Peyer's patch (tissue), 4 donors: ENCODE data around the gene ICA1L. TPM values are rescaled to one million over a fixed set of nuclear protein-coding genes. Genes with fewer than 3 reads are reported as not detected.
A peak's percentile ranks its signal among the peaks of the same experiment; 100 is the strongest.

Source experiments
- DNase-seq, 3 donors: peaks; one replicate each; pipeline ENCODE4 v3.0.0-alpha.2; 2017 to 2019
- H3K27ac ChIP-seq, 4 donors: fragments of 200-600 bp; sonication (generic); one replicate each; pipeline ENCODE4 v1.5.1; 2016 to 2019
- H3K27me3 ChIP-seq, 2 donors: fragments of 200-600 bp; sonication (generic); one replicate each; pipeline ENCODE4 v1.5.1; 2019
- H3K36me3 ChIP-seq, 3 donors: fragments of 200-600 bp; sonication (generic); one replicate each; pipeline ENCODE4 v1.5.1; 2016 to 2019
- H3K4me1 ChIP-seq, 4 donors: fragments of 200-600 bp; sonication (generic); one replicate each; pipeline ENCODE4 v1.5.1; 2016 to 2019
- H3K4me3 ChIP-seq, 4 donors: fragments of 200-600 bp; sonication (generic); 1 replicate in 3 of 4; 2 replicates in 1 of 4; pipeline ENCODE4 v1.5.1; 2016 to 2019; ENCODE audit warnings: mild to moderate bottlenecking in 1 of 4
- H3K9me3 ChIP-seq, 4 donors: fragments of 200-600 bp; sonication (generic); one replicate each; pipeline ENCODE4 v1.5.1; 2016 to 2019; ENCODE audit warnings: mild to moderate bottlenecking in 1 of 4
- POLR2A ChIP-seq, 2 donors: fragments of 450-650 bp; IDR thresholded peaks; one replicate each; pipeline ENCODE4 v1.5.1; 2017; ENCODE audit warnings: antibody characterized with exemption in 2 of 2, mild to moderate bottlenecking in 2 of 2, moderate library complexity in 2 of 2
- total RNA-seq, 4 donors: library from RNA; depleted of rRNA; stranded (reverse); fragments of >200 nt; gene quantifications; one replicate each; pipeline ENCODE4 v1.1.0, GENCODE V29; 2016
- TF ChIP-seq, protein P1 (sequence below), 6 experiments: fragments of 450-650 bp in 4 of 6; fragments of 200-600 bp in 2 of 6; sonication (generic) in 1 of 6; IDR thresholded peaks; one replicate each; pipeline ENCODE4 v1.5.1; 2017 to 2019; ENCODE audit warnings: antibody characterized with exemption in 6 of 6, mild to moderate bottlenecking in 3 of 6, moderate library complexity in 1 of 6

ICA1L gene
- total RNA-seq, 4 donors from 2014 or later: 2.5 to 6.3 (median 4.9) TPM

DNA sequence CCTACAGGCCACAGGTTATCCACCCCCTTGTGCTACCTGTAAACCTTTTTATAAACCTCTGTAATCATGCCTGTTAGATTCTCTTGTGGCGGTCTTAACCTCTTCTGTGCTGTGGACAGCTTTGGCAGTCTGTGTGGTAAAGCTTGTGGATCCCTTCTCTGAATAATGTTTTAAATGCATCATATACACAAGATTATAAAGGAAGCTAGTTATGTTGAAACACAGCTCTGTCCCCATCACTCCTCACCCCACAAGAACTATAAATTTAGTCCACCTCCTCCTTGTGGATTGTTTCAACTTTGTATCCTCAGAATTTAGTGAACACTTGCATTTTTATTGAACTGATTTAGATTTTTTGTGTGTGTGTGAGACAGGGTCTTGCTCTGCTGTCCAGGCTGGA, 107.7 kb downstream of the ICA1L start:
- no peak overlapping the region for H3K27ac ChIP-seq
- no peak for TF ChIP-seq POLR2A (IDR thresholded peaks at IDR 0.05)
- TF ChIP-seq, protein P1, sequence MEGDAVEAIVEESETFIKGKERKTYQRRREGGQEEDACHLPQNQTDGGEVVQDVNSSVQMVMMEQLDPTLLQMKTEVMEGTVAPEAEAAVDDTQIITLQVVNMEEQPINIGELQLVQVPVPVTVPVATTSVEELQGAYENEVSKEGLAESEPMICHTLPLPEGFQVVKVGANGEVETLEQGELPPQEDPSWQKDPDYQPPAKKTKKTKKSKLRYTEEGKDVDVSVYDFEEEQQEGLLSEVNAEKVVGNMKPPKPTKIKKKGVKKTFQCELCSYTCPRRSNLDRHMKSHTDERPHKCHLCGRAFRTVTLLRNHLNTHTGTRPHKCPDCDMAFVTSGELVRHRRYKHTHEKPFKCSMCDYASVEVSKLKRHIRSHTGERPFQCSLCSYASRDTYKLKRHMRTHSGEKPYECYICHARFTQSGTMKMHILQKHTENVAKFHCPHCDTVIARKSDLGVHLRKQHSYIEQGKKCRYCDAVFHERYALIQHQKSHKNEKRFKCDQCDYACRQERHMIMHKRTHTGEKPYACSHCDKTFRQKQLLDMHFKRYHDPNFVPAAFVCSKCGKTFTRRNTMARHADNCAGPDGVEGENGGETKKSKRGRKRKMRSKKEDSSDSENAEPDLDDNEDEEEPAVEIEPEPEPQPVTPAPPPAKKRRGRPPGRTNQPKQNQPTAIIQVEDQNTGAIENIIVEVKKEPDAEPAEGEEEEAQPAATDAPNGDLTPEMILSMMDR (IDR thresholded peaks at IDR 0.05): no peak

DNA sequence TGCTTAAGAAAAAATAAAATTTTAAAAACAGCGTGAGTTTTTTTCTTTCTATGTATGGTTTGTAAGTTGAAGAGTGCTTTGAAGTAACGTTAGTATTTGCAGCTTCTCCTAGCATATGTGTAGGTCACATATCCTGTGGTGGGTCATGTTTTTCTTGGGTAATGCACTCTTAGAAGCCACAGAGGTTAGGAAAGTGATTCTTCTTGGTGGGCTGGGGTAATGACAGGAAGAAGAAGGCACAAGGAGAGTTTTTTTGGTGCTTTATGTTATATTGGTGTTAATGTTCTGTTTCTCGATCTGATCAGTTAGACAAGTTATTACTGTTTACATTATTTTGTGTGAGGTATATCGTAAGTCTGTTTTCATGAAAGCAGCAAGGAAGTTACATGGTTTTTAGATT, 109.0 kb downstream of the ICA1L start:
- peaks cover 0 to 22% (median 0%) of the 10 kb centered on the region in 3 donors for H3K36me3 ChIP-seq
- TF ChIP-seq, protein P1 (IDR thresholded peaks at IDR 0.05): no peak
- TF ChIP-seq POLR2A (IDR thresholded peaks at IDR 0.05): no peak
- H3K9me3 ChIP-seq: no peaks in the 10 kb centered on the region
- no peaks in the 10 kb centered on the region for H3K27me3 ChIP-seq
- no peak overlapping the region for H3K4me3 ChIP-seq
- H3K4me1 ChIP-seq: no peaks in the 10 kb centered on the region
- no peak for DNase-seq
- H3K27ac ChIP-seq: no peak overlapping the region

More for the DNA sequence above, 107.7 kb downstream of the ICA1L start:
- no peak for DNase-seq
- no peaks in the 10 kb centered on the region for H3K4me1 ChIP-seq
- H3K27me3 ChIP-seq: no peaks in the 10 kb centered on the region
- no peaks in the 10 kb centered on the region for H3K9me3 ChIP-seq
- H3K4me3 ChIP-seq: no peak overlapping the region
- peaks cover 0 to 20% (median 0%) of the 10 kb centered on the region in 3 donors for H3K36me3 ChIP-seq

DNA sequence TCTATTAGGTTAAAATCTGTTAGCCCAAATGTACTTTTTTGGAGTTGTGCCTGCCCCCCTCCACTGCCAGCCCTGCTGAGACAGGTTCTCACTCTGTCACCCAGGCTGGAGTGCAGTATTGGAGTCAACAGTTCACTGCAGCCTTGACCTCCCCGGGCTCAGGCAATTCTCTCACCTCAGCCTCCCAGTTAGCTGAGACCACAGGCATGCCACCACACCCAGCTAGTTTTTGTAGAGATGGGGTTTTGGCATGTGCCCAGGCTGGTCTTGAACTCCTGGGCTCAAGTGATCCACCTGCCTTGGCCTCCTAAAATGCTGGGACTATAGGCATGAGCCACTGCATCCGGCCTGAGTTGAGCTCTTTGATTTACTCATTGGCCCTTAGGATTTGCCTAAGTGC, 110.7 kb downstream of the ICA1L start:
- DNase-seq: no peak
- no peak for TF ChIP-seq POLR2A (IDR thresholded peaks at IDR 0.05)
- no peaks in the 10 kb centered on the region for H3K27me3 ChIP-seq
- H3K27ac ChIP-seq: no peak overlapping the region
- H3K36me3 ChIP-seq: peaks cover 0 to 31% (median 0%) of the 10 kb centered on the region in 3 donors
- peaks cover 0 to 3% (median 0%) of the 10 kb centered on the region in 4 donors for H3K4me1 ChIP-seq
- H3K9me3 ChIP-seq: no peaks in the 10 kb centered on the region
- no peak overlapping the region for H3K4me3 ChIP-seq

DNA sequence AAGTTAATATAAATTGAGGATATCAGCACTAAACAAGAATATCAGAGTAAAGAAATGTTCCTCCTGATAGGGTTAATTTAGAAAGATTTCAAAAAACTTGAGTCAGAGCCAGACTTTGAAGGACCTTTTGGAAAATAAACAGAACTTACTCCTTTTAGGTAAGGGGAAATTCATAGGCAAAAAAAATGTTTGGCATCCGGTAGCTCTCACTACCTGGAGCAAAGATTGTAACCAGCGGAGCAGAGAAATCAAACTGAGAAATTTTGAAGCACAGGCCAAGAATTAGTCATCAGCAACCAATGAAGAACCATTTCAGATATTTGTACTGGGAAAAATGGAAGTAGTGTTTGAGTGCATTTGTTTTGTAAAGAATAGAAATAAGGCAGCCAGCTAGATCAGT, 113.0 kb downstream of the ICA1L start:
- no peaks in the 10 kb centered on the region for H3K9me3 ChIP-seq
- peaks cover 0 to 26% (median 0%) of the 10 kb centered on the region in 3 donors for H3K36me3 ChIP-seq
- H3K27me3 ChIP-seq: no peaks in the 10 kb centered on the region
- H3K4me3 ChIP-seq: no peak overlapping the region
- H3K27ac ChIP-seq: no peak overlapping the region
- peaks cover 0 to 3% (median 0%) of the 10 kb centered on the region in 4 donors for H3K4me1 ChIP-seq
- TF ChIP-seq, protein P1 (IDR thresholded peaks at IDR 0.05): no peak
- TF ChIP-seq POLR2A (IDR thresholded peaks at IDR 0.05): no peak
- no peak for DNase-seq

DNA sequence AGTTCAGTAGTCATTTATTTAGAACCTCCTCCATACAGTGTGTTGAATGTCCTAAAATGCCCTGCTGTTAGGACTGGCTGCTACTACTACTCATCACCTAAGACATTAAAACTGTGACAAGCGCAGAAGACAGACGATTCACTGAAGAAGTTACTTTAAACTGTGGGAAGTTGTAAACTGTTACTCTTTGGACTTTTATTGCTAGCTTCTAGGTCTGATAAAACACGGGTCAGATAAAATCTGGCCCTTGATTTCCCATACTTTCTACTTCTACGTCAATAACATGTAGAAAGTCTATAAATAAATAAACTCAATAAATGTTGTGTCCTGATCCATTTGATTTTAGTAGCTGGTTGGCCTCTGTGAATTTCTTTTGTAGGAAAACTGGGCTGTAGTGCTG, 113.4 kb downstream of the ICA1L start:
- H3K36me3 ChIP-seq: peaks cover 0 to 26% (median 0%) of the 10 kb centered on the region in 3 donors
- TF ChIP-seq POLR2A (IDR thresholded peaks at IDR 0.05): no peak
- TF ChIP-seq, protein P1 (IDR thresholded peaks at IDR 0.05): no peak
- H3K27me3 ChIP-seq: no peaks in the 10 kb centered on the region
- H3K4me3 ChIP-seq: no peak overlapping the region
- DNase-seq: no peak
- H3K9me3 ChIP-seq: no peaks in the 10 kb centered on the region
- peaks cover 0 to 3% (median 0%) of the 10 kb centered on the region in 4 donors for H3K4me1 ChIP-seq
- peak overlapping the region in 1 of 4 donors; percentile 70 for H3K27ac ChIP-seq

DNA sequence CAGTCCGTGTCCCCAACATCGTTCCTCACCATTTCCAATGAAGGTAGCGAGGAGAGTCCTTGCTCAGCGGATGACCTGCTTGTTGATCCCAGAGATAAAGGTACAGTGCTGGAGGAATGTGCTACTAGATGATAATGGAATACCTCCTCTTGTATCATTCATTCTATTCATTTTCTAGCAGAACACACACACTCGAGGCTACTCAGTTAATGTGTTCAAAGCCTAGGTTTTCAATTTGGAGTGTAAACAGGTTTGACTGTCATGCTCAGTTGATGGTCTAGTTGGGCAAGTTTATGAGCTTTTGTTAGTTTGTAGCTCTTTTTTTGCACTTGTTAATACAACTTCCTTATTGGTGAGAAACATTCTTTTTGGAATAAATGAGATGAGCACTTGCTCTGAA, 114.2 kb downstream of the ICA1L start:
- Histone ChIP-seq H3K36me3 (peaks cover 0 to 26% (median 0%) of the 10 kb centered on the region in 3 donors), H3K27me3 (no peaks in the 10 kb centered on the region), H3K27ac (peak overlapping the region in 1 of 4 donors; percentile 70), H3K4me1 (peaks cover 0 to 3% (median 0%) of the 10 kb centered on the region in 4 donors), H3K9me3 (no peaks in the 10 kb centered on the region), H3K4me3 (no peak overlapping the region)
- DNase-seq: no peak
- TF ChIP-seq, protein P1 (IDR thresholded peaks at IDR 0.05): no peak
- TF ChIP-seq POLR2A (IDR thresholded peaks at IDR 0.05): no peak
